ENCODE results near the gene DHX57.

Gene DHX57

GRCh38 chr2:38751596-38752410 lies 123.9 kb downstream of the DHX57 start:
- DNase-seq (ENCODE audit: low read depth), result no peak

- peak; percentile 98 for DNase-seq (ENCODE audit: low read depth)
Measured at GRCh38 chr2:38750891-38751595, 124.7 kb downstream of the DHX57 start, which contains the start of gene SRSF7. TSS of gene SRSF7 (minus strand) at chr2:38751361. CDS start at chr2:38751256, 105 bp downstream.

- DNase-seq (ENCODE audit: low read depth), result peak; percentile 46
Measured at GRCh38 chr2:38750011-38750890, 125.5 kb downstream of the DHX57 start.

- DNase-seq (ENCODE audit: low read depth), result no peak
Measured at GRCh38 chr2:38748943-38749804, 126.6 kb downstream of the DHX57 start.

GRCh38 chr2:38748391-38748790 lies 127.3 kb downstream of the DHX57 start:
- no peak for DNase-seq (ENCODE audit: low read depth)

GRCh38 chr2:38747819-38748218 lies 127.9 kb downstream of the DHX57 start:
- DNase-seq (ENCODE audit: low read depth), result no peak

All from EH (cell line).